ENCODE measurements around the gene PTPRB.

Gene PTPRB

GRCh38 chr12:70637303-70638085 lies at the start of gene PTPRB:
PTPRB (minus strand) TSS chr12:70637429; CDS start chr12:70637395, 34 bp downstream.
- DNase-seq (ENCODE audit: low spot score), result no peak

- no peak for DNase-seq (ENCODE audit: low spot score)
Observed at GRCh38 chr12:70686907-70687306, 49.7 kb upstream of the PTPRB start.

- DNase-seq (ENCODE audit: low spot score), result no peak
Observed at GRCh38 chr12:70686299-70686698, 49.1 kb upstream of the PTPRB start.

GRCh38 chr12:70683976-70684375 lies 46.7 kb upstream of the PTPRB start:
- no peak for DNase-seq (ENCODE audit: low spot score)

- no peak for DNase-seq (ENCODE audit: low spot score)
Observed at GRCh38 chr12:70671698-70672097, 34.5 kb upstream of the PTPRB start.

- DNase-seq (ENCODE audit: low spot score), result no peak
Observed at GRCh38 chr12:70670948-70671347, 33.7 kb upstream of the PTPRB start.

GRCh38 chr12:70667253-70667652 lies 30.0 kb upstream of the PTPRB start:
- no peak for DNase-seq (ENCODE audit: low spot score)

- no peak for DNase-seq (ENCODE audit: low spot score)
Observed at GRCh38 chr12:70666364-70666763, 29.1 kb upstream of the PTPRB start.

GRCh38 chr12:70664465-70664881 lies 27.2 kb upstream of the PTPRB start:
- no peak for DNase-seq (ENCODE audit: low spot score)

- DNase-seq (ENCODE audit: low spot score), result no peak
Observed at GRCh38 chr12:70663838-70664237, 26.6 kb upstream of the PTPRB start.

GRCh38 chr12:70661466-70662161 lies 24.4 kb upstream of the PTPRB start:
- no peak for DNase-seq (ENCODE audit: low spot score)

- DNase-seq (ENCODE audit: low spot score), result no peak
Observed at GRCh38 chr12:70660620-70661219, 23.5 kb upstream of the PTPRB start.

GRCh38 chr12:70660002-70660604 lies 22.9 kb upstream of the PTPRB start:
- DNase-seq (ENCODE audit: low spot score), result no peak

- DNase-seq (ENCODE audit: low spot score), result no peak
Observed at GRCh38 chr12:70659077-70659606, 21.9 kb upstream of the PTPRB start.

GRCh38 chr12:70657616-70658286 lies 20.5 kb upstream of the PTPRB start:
- no peak for DNase-seq (ENCODE audit: low spot score)

GRCh38 chr12:70652451-70652850 lies 15.2 kb upstream of the PTPRB start:
- DNase-seq (ENCODE audit: low spot score), result no peak

GRCh38 chr12:70648831-70649230 lies 11.6 kb upstream of the PTPRB start:
- no peak for DNase-seq (ENCODE audit: low spot score)

GRCh38 chr12:70648191-70648590 lies 11.0 kb upstream of the PTPRB start:
- DNase-seq (ENCODE audit: low spot score), result no peak

GRCh38 chr12:70646850-70647249 lies 9.6 kb upstream of the PTPRB start:
- no peak for DNase-seq (ENCODE audit: low spot score)

- DNase-seq (ENCODE audit: low spot score), result no peak
Observed at GRCh38 chr12:70645494-70646317, 8.5 kb upstream of the PTPRB start.

GRCh38 chr12:70644861-70645260 lies 7.6 kb upstream of the PTPRB start:
- DNase-seq (ENCODE audit: low spot score), result no peak
